ENCODE data around the gene CLEC2L.

DNA sequence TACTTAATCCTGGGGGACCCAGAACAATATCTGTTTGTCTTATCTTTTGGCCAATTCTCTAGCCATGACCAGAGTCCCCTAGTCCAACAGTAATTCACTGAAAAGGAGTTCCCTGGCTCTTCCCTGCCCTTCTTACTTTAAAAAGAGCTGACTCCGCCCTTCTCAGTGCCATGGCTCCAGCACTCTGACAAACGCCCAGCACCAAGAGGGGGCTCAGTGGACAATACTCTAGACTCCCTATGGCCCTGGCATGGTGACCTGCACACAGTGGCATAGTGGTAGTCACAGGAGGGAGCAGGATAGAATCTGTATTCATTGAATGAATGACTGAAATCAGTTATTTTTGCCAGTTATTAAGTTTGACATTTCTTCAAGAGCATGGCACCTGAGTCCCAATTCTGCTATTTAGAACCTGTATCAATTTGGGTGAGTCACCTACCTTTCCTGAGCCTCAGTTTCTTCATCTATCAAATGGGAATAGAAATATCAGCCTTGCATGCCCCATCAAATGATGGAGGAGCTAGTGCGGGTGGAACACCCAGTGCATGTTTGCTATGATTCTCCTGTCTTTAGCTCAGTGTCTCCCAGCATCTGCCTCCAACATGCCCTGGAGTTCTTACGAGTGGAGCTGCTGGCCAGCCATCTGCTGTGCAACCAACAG lies 69.4 kb downstream of the CLEC2L start:
- no peak for TF ChIP-seq EZH2 (IDR thresholded peaks at IDR 0.05; ENCODE audit: insufficient read depth, low read length)
- TF ChIP-seq, protein P1, sequence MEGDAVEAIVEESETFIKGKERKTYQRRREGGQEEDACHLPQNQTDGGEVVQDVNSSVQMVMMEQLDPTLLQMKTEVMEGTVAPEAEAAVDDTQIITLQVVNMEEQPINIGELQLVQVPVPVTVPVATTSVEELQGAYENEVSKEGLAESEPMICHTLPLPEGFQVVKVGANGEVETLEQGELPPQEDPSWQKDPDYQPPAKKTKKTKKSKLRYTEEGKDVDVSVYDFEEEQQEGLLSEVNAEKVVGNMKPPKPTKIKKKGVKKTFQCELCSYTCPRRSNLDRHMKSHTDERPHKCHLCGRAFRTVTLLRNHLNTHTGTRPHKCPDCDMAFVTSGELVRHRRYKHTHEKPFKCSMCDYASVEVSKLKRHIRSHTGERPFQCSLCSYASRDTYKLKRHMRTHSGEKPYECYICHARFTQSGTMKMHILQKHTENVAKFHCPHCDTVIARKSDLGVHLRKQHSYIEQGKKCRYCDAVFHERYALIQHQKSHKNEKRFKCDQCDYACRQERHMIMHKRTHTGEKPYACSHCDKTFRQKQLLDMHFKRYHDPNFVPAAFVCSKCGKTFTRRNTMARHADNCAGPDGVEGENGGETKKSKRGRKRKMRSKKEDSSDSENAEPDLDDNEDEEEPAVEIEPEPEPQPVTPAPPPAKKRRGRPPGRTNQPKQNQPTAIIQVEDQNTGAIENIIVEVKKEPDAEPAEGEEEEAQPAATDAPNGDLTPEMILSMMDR (IDR thresholded peaks at IDR 0.05; ENCODE audit: insufficient read depth, low read depth, low read length), result no peak
